GM10266 (cell line): ENCODE data around the gene IFT43.

ENCODE experiments used
- DNase-seq: peaks from one replicate; pipeline ENCODE4 v3.0.0; 2012; ENCODE audit errors: extremely low spot score
- CTCF ChIP-seq: IDR thresholded peaks from 2 replicates; pipeline ENCODE4 v1.5.1; 2012; ENCODE audit warnings: mild to moderate bottlenecking, low read depth; ENCODE audit not compliant: control insufficient read depth, insufficient read depth; ENCODE audit errors: missing control alignments

The IFT43 gene

GRCh38 chr14:76125511-76125910, 139.9 kb downstream of the IFT43 start:
- no peak for DNase-seq
- no peak for TF ChIP-seq CTCF

GRCh38 chr14:76126076-76126475, 140.5 kb downstream of the IFT43 start:
- DNase-seq: no peak
- TF ChIP-seq CTCF: no peak

GRCh38 chr14:76129851-76130576, 144.5 kb downstream of the IFT43 start:
- no peak for TF ChIP-seq CTCF
- no peak for DNase-seq

- no peak for DNase-seq
- TF ChIP-seq CTCF: no peak
These were observed 145.8 kb downstream of the IFT43 start for GRCh38 chr14:76131071-76131965.

GRCh38 chr14:76133103-76133502, 147.5 kb downstream of the IFT43 start:
- peak; percentile 66 for DNase-seq

More at GRCh38 chr14:76133103-76133502, 147.5 kb downstream of the IFT43 start:
- TF ChIP-seq CTCF: no peak
